ENCODE results near the gene CDKN2C.

- TF ChIP-seq SPI1 (IDR thresholded peaks at IDR 0.05; ENCODE audit: low read depth, low read length) (no peak), POLR2AphosphoS5 (IDR thresholded peaks at IDR 0.05; ENCODE audit: low read depth, low read length) (no peak), POLR2A (IDR thresholded peaks at IDR 0.05; ENCODE audit: low read depth, low read length) (no peak), PAX5 (IDR thresholded peaks at IDR 0.05; ENCODE audit: insufficient read depth, low read length, severe bottlenecking) (no peak), TAF1 (IDR thresholded peaks at IDR 0.05; ENCODE audit: low read depth, low read length) (no peak), POU2F2 (IDR thresholded peaks at IDR 0.05; ENCODE audit: low read depth, low read length) (no peak)
These were observed 39.3 kb downstream of the CDKN2C start for GRCh38 chr1:51009381-51009780.

Data from GM12891 (cell line).